PFSK-1 (cell line): ENCODE measurements around the gene WDR70.

Experiments
- POLR2AphosphoS5 ChIP-seq: IDR thresholded peaks from 2 replicates; pipeline ENCODE4 v1.6.1; 2012; ENCODE audit warnings: low read depth, mild to moderate bottlenecking, control low read depth, low read length, moderate library complexity
- REST ChIP-seq, 2 experiments: IDR thresholded peaks; 2 replicates each; pipeline versions ENCODE4 v1.6.1 to v1.8.0; 2011 to 2012; ENCODE audit warnings: low read depth in 2 of 2, low read length in 2 of 2, control low read depth in 1 of 2, inconsistent platforms in 1 of 2, mild to moderate bottlenecking in 1 of 2, moderate library complexity in 1 of 2; ENCODE audit not compliant: insufficient read depth in 1 of 2
- SIN3A ChIP-seq: IDR thresholded peaks from 2 replicates; pipeline ENCODE4 v1.6.1; 2012; ENCODE audit warnings: mild to moderate bottlenecking, low read length, moderate library complexity, borderline replicate concordance; ENCODE audit not compliant: insufficient read depth

- TF ChIP-seq SIN3A (no peak), POLR2AphosphoS5 (no peak), REST (IDR thresholded peaks at IDR 0.05; ENCODE audit: insufficient read depth in 1 of 2, low read depth in 2 of 2, low read length in 2 of 2) (no peak)
Observed at GRCh38 chr5:37720550-37720952, 341.4 kb downstream of the WDR70 start.
